GM19238 (cell line): ENCODE data around the gene BRD3OS.

Experiments used
- DNase-seq: peaks from one replicate; pipeline ENCODE4 v3.0.0; 2011; ENCODE audit warnings: low spot score; ENCODE audit not compliant: insufficient read length

Gene BRD3OS

DNA sequence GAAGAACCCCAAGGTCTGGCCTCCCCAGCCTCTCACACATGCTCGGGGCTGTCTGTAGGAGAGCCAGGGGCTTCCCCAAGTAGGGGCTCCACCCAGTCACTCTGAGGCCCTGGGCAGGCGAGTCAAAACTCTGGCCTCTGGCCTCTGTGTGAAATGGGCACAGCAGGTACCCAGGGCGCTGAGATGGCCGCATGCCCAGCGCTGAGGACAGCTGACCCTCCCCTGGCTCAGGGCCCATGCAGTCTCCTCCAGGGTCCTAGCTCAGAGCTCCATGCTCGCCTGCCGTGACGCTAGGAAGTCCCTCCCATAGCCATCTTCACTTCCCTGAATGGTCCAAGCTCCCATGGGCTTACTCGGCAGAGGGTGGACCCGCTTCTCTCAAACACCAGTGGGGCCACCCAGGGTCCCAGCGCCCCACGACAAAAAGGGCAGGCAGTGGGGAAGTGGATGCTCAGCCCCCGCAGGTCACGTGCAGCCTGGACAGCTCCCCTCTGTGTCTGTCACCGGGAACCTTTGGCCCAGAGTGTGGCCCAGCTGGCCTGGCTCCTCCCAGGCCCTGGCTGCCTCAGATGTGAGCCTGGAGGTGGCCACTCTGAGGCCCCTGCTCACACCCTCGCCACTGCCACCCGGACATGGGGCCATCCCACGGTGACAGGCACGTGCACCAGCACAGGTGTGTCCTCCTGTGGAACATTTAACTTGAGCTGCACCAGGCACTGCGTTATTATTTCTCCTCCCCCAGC is 21.0 kb upstream of the BRD3OS start:
- DNase-seq, result no peak

DNA sequence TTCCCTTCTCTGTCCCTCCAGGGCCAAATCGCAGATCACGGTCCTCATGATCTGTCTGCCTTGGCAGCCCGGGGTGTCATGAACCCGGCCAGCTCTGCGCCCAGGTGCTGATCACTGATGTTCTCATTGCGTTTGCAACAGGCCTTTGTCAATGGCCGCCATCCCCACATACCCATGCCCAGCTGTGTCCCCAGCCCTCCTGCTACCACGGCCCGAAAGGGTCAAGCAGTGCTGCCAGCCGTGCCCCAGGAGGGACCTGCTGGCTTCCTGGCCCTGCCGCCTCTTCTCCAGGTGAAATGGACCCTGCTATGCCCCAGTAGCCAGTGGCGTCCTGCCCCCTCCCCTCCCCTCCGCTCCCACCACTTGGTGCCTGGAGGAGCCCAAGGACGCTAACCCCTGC is 20.4 kb upstream of the BRD3OS start:
- DNase-seq, result no peak

DNA sequence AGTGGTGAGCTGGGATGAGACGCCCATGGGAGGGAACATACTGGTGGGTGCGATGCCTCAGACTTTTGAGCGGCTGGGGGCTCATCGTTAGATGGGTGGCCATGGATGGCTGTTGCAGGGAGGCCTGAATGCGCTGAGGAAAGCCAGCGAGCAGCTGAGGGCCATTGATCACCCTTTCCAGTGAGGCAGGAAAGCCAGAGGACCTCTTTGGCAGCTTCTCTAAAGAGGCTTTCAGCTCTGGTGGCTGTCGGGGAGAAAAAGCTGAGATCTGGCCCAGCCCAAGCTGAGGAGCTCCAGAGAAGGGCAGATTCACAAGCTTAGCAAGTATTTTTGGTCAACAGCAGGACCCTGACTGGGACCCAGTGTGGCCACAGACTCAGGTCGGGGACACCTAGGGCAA is 19.9 kb upstream of the BRD3OS start:
- no peak for DNase-seq

DNA sequence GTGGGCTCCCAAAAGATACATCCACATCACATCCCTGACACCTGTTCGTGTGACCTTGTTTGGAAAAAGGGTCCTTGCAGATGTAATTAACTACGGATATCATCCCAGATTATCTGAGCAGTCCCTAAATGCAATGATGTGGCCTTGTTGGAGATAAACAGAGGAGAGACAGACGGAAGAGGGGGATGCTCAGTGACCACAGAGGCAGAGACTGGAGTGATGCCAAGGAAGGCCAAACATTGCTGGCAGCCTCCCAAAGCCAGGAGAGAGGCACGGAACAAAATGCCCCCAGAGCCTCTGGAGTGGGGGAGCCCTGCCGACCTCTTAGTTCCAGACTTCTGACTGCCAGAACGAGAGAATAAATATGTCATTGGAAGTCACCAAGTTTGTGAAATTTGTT is 18.1 kb upstream of the BRD3OS start:
- DNase-seq, result no peak

DNA sequence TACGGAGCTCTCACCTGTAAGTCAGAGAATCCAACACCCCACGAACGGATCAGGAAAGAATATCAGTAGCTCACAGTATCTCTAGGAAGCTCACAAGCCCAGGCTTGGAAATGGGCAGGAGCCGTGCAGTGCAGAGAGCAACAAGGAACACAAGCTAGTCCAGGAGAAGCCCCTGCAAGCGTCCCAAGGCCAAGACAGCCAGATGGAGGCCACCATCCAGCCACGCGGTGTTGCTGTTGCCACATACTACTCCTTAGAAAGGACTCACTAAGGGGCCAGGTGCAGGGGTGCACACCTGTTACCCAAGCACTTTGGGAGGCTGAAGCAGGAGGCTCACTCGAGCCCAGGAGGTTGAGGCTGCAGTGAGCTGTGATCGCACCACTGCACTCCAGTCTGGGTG is 17.7 kb upstream of the BRD3OS start:
- DNase-seq, result no peak

DNA sequence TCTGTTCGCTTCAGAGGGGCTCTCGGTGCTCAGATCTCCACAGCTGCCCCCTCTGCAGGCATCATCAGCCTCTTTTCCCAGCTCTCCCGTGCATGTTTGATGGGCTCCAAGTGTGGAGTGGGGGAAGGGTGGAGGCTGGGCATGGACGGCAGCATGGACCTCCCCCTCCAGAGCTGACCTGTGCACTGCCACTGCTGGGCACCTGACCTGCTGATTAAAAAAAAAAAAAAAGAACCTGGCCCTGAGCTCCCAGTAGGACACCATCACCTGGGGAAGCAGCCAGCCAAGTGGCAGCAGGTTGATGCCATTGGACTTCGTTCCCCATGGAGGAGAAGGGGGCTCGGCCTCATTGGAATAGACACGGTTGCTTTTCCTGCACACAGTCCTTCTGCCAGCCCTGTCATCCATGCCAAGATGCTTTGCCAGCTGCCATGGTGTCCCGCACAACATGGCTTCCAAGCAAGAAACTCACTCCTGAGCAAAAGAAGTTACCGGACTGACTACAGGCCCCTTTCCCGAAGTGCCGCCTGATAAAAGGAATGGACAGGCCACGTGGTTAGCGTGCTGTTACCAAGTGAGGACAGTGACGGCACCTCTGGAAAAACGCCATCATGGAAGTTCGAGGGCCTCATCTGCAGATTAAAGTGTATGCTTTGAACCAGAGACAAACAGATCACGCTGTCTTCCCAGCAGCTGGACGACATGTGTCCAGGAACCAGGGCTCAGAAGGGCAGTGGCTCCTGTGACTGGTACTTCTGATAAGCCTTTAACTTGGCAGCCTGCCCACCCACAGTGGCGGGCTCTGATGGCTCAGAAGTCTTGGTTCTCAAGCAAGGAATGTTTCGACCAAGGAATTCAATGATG is 14.7 kb upstream of the BRD3OS start:
- DNase-seq, result no peak

DNA sequence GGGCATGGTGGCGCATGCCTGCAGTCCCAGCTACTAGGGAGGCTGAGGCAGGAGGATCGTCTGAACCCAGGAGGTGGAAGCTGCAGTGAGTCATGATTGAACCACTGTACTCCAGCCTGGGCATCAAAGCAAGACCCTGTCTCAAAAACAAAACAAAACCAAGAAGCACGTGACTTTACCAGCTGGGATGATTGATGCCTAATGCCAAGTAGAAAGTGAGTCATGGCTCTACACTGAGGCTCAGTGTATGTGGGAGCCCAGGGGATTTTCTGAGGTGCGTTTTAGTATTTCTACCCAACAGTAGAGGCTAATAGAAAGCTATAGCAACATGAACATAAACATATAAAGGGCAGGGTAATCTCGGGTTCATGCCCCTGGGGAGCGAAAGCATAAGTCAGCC is 13.9 kb upstream of the BRD3OS start:
- no peak for DNase-seq

DNA sequence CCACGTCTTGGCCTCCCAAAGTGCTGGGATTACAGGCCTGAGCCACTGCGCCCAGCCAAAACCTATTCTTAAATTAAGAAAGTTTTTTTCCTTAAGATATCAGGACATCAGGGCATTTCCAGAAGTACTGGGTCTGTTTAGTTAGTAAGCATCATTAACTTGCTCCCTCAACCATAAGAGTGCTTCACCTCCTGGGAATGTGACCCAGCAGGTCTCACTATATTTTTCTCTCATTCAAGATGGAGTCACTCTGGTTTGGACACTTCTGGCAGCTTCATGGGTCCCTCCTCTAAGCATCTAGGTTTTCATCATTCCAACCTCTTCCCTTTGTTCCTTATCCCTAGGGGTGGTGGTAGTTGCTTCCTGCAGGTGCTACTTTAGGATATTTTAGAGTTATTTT is 10.3 kb upstream of the BRD3OS start:
- no peak for DNase-seq

DNA sequence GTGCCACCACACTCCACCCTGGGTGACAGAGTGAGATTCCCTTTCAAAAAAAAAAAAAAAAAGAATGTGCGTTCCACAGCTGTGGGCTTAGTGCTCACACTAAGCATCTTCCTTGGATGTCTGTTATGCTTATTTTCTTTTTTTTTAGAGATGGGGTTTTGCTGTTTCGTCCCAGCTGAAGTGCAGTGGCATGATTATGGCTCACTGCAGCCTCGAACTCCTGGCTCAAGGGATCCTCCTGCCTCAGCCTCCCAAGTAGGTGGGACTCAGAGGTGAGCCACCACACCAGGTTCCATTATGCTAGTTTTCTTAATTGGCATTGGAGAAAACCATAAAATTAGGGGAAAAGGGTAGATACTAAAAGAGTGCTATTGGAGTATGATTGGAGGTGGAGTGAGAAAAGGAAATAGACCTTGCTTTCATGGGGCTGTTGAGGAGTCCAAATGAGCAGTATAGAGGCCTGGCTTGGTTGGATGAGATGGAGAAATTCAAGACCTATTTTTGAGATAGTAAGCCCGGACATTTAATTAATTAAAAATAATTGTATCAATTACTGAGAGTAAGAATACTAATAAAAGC is 978 bp upstream of the BRD3OS start:
- DNase-seq, result no peak

DNA sequence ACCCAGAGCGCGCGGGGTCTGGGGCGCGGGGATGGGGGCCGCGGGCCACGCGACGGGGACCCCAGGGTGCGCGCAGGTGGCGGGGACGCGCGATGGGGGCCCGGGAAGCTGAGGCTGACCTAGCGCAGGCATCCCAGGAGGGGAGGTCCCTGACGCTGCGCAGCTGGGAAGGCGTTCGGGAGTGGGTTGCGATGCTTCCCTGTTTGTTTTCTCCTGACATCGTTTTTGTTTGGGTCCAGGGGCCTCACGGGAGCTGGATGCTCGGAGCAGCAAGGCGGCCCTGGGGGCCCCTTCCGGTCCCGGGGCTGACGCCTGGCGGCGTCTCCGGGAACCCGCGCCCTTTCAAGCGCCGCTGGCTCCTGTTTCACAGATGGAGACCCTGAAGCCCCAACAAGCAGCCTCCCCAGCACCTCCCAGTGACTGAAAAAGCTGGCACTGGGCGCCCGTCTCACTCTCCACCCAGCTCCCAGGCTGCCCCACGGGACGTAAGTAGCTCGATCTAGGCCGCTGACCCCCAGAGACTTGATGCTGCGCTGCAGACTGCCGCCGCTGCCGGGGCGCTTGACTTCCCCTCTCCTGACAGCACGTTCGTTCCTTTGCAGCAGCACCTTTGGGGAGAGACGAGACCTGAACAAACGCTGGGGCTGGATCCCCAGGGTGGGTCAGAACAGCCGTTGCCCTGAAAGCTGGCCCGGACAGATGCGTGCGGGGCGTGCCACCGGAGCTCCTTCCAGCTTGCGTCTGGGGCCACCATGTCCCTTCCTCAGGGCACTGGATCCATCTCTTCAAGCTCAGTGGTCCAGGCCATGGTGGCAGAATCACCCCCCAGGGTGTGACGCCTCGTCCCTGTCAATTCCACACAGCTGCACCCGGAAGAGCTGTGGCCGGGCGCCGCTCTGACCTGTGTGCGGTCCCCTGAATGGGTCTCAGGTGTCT is 593 bp downstream of the BRD3OS start:
- DNase-seq, result peak; percentile 69

DNA sequence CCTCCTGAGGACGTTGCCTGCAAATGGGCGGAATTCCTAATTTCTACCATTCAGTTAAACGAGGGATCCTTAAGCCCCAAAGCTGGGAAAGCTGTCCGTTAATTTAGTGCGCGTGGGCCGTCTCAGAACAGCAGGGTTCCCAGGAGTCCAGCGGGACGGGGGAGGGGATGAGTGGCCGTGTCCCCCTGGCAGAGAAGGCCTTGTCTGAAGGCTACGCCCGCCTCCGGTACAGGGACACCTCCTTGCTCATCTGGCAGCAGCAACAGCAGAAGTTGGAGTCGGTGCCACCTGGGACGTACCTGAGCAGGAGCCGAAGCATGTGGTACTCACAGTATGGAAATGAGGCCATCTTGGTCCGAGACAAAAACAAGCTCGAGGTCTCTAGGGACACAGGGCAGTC is 1.3 kb downstream of the BRD3OS start:
- DNase-seq, result no peak

DNA sequence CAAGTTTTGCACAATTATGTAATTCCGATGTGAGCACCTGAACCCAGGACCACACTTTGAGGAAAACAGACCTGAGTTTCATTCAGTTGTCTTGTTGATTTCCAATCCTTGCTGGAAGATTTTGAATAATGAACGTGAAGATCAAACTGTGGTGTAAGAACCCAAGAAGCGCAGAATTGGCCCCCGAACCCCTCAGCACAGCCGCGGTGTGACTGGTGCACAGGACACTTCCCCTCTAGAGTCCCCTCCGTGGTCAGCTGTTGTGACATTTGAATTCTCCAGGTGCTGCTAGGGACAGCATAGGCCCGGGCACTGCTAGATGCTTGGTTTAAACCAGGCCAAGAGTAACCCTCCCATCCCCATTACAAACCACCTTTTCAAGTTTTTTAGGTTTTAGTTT is 1.7 kb downstream of the BRD3OS start:
- no peak for DNase-seq

DNA sequence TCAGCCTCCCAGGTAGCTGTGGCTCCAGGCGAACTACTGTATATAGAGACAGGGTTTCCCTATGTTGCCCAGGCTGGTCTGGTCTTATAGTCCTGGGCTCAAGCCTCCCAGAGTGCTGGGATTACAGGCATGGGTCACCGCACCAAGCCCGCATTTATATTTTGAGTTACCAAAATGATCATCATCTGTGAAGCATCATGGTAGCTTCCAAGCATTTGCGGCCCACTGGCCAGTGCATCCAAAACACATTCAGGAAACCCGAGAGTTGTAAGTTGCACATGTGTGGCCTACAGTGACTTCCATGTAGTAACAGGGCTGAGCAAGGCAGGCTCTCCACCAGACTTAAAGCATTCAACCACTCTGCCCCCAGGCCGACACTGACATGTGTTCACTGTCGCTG is 2.3 kb downstream of the BRD3OS start:
- DNase-seq, result no peak

DNA sequence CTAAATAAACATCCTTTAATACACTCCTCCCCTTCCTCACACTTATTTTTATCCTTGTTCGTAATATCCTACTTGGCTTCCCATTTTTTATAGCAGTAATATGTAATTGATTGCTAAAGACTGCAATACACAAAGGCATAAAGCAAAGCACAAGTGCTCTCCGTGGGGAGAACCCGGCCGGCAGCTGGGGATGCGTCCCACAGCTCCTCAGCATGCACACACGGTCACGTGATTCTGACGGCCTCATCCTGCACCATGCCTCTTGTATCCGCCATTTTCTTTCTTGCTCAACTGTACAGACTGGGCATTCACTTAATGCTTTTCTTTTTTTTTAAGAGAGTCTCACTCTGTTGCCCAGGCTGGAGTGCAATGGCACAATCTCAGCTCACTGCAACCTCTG is 2.8 kb downstream of the BRD3OS start:
- DNase-seq, result no peak

DNA sequence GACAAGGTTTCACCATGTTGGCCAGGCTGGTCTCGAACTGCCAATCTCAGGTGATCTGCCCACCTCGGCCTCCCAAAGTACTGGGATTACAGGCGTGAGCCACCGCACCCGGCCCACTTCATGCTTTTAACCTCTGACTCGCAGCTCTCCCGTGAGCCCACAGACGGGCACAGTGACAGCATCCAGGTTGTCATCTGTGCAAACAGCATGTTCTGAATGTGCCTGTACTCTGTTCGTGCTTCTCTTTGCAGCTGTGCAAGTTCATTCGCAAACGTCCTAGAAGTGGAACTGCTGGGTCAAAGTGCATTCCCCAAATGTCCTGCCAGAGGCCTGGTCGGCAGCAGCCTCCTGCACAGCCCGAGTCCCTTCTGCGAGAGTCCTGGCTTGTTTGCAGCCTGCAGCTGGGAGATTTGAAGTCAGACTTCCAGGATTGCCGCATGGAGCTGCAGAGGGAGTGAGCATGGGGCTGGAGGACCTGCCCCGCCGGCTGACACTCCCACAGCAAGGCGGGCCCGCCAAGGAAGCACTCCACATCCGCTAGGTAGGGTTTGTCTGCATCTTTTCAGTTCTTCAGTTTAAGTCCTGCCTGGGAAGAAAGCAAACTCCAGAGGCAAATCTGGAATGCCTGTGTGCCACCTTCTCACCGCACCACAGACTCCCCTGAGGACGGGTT is 3.4 kb downstream of the BRD3OS start:
- no peak for DNase-seq

DNA sequence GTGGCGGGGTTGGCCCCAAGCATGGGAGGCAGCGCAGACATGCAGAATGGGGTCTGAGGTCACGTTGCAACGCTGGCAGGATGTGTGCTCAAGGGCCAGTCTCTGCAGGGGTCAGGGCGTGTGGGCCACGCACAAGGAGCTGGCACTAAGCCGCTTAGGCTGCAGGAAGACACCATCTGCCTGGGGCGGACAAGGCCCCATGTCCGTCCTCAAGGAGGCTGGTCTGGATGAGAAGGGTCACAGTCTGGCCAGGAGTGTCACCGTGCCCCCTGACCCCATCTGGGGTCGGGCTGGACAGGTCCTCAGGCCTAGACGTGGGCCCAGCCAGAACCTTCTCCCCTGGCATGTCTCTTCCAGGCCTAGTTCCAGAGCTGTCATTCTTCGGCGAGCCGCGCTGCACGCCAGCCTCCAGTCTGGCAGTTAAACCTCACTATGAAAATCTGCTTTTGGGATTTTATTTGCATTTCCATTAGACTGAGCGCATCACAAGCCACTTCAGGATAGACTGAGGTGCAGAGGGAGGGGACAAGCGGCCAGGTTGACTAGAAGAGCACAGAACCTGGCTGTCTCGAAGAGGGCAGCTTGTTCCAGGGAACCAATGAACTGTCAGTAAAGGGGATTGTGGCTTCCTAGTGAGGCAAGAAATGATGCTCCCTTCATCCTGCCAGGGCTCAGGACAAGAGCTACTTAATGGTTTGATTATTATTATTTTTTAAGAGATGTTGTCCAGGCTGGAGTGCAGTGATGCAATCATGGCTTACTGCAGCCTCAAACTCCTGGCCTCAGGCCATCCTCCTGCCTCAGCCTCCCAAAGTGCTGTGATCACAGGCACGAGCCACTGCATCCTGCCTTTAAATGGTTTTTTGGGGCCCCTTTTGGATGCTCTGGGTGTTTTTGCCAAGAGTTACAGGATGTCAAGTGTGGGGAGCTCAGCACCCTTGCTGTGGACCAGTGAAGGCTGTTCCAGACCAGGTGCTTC is 4.3 kb downstream of the BRD3OS start:
- no peak for DNase-seq

DNA sequence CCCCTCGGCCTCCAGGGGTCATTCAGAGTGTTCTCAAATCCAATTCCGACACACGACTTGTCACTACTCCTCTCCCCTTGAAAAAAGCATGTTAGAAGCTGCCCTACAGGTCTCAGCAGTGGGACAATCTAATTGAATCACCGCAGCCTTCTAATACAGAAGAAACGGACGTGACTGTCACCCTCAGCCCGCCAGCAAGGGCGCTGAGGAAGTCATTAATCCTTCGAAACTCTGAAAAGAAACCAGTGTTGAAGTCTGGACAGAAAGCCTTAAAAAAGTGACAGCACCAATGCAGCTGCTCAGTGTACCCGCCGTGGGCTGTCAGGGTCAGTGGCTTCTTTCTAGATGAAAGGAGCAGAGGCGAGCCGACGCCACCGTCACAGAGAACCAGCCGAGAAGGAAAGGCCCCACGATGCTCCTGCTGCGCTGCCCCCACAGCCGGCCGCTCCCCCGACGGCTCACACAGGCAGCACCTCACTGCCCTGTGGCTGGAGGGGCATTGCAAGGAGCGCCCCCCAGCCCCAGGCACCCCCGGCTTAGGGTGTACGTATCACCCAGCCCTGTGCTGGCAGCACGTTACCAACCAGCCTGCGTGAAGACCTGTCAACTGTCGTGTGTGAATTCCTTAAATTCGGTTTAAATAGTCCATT is 5.7 kb downstream of the BRD3OS start:
- DNase-seq, result no peak

DNA sequence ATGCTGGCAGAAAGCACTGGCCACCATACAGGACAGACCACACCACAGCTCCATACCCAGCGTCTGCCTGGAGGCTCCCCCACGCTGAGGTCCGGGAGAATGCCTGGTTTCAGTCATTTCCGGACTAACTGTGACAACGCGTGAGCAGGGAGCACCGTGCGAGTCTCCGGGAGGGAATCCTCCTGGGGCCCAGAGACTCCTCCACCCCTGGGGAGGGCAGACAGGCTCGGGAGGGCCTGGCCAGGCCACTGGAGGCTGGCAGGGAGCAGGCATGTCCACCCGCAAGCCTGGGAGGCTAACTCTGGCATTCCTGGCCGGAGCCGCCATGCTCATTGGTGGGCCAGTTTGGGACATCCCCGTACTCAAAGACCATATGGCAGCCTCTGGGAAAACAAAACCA is 6.5 kb downstream of the BRD3OS start:
- DNase-seq, result no peak
